Measurements from ENCODE around the gene TRAPPC2B.

DNA sequence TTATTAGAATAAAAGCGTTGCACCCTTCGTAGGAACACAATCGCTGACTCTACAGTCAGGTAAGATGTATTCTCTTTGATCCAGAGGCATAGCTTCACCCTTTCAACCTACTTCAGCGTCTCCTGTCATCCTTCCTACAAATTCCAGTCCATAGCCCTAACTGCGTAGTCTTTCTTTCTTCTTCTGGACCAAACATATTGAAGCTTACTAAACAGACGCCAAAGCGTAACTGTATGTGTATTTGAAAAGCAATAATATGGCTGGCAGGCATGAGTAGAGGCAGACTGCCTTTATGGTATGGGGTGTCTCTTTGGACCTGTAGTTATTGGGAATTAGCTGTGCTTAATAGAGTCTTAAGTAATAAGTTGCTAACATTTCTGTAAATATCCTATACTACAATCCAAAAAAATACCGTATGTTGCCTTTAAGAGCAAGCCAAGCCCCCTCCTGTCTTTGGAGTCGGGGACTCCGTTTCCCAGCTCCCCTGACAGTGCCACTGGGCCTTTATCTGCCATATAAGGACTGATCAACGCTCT is 25.9 kb downstream of the TRAPPC2B start:
- TF ChIP-seq POLR2AphosphoS5 (IDR thresholded peaks at IDR 0.05): no peak
- TF ChIP-seq, protein P1, sequence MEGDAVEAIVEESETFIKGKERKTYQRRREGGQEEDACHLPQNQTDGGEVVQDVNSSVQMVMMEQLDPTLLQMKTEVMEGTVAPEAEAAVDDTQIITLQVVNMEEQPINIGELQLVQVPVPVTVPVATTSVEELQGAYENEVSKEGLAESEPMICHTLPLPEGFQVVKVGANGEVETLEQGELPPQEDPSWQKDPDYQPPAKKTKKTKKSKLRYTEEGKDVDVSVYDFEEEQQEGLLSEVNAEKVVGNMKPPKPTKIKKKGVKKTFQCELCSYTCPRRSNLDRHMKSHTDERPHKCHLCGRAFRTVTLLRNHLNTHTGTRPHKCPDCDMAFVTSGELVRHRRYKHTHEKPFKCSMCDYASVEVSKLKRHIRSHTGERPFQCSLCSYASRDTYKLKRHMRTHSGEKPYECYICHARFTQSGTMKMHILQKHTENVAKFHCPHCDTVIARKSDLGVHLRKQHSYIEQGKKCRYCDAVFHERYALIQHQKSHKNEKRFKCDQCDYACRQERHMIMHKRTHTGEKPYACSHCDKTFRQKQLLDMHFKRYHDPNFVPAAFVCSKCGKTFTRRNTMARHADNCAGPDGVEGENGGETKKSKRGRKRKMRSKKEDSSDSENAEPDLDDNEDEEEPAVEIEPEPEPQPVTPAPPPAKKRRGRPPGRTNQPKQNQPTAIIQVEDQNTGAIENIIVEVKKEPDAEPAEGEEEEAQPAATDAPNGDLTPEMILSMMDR (IDR thresholded peaks at IDR 0.05): no peak
- no peak for TF ChIP-seq POLR2A (IDR thresholded peaks at IDR 0.05)
